Dedifferentiated amniotic fluid mesenchymal stem cell (primary cell): ENCODE results near the gene STEAP4.
"Not testable (repeated sequence)": the region's sequence is repeated elsewhere in the genome, so short reads cannot be mapped to it uniquely, and the experiment has no call there.

Experiments
- DNase-seq: peaks from one replicate; pipeline ENCODE4 v3.0.0-alpha.2; 2016; ENCODE audit errors: extremely low spot score

The STEAP4 gene

GRCh38 chr7:88268858-88269257 lies 37.8 kb downstream of the STEAP4 start:
- DNase-seq, result no peak

DNA sequence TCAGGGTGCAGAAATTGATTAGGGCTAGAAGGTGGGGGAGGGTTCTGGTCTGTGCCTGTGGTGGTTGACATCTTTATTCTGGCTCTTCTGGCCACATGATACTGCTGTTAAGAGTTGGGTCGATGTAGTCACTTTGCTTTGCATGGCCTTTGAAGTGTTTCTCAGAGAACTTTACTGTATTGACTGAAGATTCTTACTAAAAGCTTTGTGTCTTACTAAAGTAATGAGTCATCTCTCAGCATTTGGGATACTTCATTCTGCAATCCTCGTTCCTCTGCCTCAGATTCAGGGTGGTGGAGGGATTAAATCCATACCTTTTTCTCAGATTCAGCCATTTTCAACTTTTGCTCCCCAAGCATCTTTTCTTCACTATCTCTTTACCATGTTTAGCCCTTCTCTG lies 38.6 kb downstream of the STEAP4 start:
- no peak for DNase-seq

DNA sequence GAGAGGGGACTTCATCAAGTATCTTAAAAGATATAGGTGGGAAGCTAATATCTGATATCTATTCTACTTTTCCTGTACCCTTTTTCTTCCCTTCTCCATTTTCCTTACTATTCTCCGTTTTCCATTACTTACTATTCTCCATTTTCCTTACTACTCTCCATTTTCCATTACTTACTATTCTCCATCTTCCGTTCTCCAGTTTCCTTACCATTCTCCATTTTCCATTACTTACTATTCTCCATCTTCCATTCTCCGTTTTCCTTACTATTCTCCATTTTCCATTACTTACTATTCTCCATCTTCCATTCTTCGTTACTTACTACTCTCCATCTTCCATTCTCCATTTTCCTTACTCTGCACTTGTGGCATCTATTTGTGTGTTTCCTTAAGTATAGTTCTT lies 39.3 kb downstream of the STEAP4 start:
- no peak for DNase-seq

GRCh38 chr7:88264987-88265386 lies 41.7 kb downstream of the STEAP4 start:
- not testable (repeated sequence) for DNase-seq

DNA sequence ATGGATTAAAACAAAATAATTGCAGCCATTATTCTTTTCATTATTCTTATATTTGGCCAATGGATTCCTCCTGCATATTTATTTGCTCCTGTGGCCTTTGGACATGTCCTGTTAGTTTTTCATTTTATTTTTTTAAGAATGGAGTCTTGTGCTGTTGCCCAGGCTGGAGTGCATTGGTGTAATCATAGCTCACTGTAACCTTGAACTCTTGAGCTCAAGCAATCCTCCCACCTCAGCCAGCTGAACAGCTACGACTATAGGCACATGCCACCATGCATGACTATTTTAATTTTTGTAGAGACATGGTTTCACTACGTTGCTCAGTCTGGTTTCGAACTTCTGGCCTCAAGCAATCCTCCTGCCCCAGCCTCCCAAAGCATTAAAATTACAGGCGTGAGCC lies 44.1 kb downstream of the STEAP4 start:
- no peak for DNase-seq

- DNase-seq, result no peak
Measured at GRCh38 chr7:88260719-88261118, 46.0 kb downstream of the STEAP4 start.

- no peak for DNase-seq
Measured at GRCh38 chr7:88259656-88260380, 46.9 kb downstream of the STEAP4 start.

DNA sequence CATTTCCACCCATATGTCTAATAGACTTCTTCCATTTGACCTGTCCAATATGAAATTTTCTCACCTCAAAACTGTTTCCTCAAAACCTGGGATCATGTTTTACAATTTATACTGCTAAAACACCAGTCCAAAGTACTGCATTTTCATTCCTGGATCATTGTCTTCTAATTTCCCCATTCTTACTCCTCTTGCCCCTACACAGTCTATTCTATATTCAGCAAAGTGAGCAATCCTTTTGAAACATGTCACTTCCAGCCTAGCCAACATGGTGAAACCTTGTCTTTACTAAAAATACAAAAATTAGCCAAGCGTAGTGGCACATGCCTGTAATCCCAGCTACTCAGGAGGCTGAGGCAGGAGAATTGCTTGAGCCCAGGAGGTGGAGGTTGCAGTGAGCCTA lies 48.4 kb downstream of the STEAP4 start:
- DNase-seq, result not testable (repeated sequence)

- DNase-seq, result no peak
Measured at GRCh38 chr7:88256906-88257305, 49.8 kb downstream of the STEAP4 start.

DNA sequence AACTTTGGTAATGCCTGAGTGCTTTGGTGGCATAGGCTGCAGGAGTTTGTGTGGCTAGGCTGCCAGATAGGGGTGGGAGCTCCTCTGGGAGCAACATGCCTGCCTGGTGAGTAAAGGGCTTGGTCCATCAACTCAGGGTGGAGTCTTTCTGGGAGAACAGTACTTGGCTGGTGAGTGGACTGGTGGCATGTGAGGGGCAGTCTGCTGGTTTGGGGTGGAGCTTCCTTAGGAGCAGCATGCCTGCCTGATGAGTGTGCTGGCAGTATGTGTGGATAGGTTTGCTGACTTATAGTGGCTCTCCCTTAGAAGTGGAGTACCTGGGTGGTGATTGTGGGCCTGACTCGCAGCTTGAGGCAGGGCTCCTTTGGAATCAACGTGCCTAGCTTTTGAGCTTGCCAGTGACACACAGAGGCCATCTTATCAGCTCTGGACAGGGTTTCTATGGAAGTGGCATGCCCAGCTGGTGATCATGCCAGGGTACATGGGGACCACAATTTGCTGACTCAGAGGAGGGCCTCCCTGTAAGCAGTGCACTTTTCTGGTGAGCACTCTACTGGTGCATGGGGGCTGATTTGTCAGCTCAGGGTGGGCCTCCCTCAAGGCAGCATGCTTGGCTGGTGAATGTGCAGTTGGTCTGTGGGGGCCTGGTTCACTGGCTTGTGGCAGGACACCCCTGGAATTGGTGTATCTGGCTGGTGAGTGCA lies 51.8 kb downstream of the STEAP4 start:
- no peak for DNase-seq

DNA sequence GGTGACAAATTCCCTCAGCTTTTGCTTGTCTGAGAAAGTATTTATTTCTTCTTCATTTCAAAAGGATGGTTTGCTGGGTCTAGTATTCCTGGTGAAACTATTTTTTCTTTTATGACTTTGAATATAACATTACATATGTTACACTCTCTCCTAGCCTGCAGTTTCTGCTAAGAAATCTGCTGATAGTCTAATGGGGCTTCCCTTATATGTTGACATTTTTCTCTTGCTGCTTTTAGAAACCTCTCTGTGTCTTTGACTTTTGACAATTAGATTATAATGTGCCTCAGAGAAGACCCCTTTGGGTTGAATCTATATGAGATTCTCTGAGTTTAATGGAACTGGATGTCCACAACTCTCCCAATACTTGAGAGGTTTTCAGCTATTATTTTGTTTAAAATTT lies 53.1 kb downstream of the STEAP4 start:
- DNase-seq, result no peak

GRCh38 chr7:88244258-88244657 lies 62.4 kb downstream of the STEAP4 start:
- DNase-seq, result no peak

GRCh38 chr7:88243345-88243909 lies 63.3 kb downstream of the STEAP4 start:
- peak; percentile 48 for DNase-seq

- no peak for DNase-seq
Measured at GRCh38 chr7:88239852-88240251, 66.8 kb downstream of the STEAP4 start.

GRCh38 chr7:88233828-88234227 lies 72.9 kb downstream of the STEAP4 start:
- DNase-seq, result no peak

GRCh38 chr7:88230646-88231045 lies 76.0 kb downstream of the STEAP4 start:
- no peak for DNase-seq

DNA sequence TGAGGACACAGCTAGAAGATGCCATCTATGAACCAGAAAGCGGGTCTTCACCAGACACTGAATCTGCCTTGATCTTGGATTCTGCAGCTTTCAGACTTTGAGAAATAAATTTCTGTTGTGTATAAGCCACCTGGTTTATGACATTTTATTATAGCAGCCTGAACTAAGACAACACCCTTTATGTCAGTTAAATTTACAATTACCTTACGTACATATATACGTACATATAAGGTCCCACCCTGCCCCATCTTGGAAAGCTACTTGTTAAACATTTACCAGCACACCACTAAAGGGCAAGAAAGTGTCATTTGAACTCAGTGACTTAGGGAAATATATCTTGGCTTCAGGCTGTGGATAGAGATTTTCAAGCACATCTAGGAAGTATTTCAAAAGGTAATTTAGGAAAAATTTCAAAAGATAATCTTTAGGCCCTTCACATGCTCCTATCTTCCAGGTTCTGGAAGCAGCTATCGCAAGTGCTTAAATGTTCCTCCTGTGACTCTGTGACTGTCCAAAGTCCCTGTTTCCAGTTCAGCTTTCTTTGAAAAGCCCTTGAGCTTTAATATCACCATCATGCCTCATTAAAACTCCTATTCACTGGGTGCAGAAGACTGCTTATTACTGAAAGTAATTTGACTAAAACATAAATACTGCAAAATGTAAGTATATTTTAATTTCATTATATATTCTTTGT lies 77.2 kb downstream of the STEAP4 start:
- DNase-seq, result no peak

- DNase-seq, result no peak
Measured at GRCh38 chr7:88226886-88227516, 79.7 kb downstream of the STEAP4 start.

- no peak for DNase-seq
Measured at GRCh38 chr7:88226201-88226600, 80.5 kb downstream of the STEAP4 start.

DNA sequence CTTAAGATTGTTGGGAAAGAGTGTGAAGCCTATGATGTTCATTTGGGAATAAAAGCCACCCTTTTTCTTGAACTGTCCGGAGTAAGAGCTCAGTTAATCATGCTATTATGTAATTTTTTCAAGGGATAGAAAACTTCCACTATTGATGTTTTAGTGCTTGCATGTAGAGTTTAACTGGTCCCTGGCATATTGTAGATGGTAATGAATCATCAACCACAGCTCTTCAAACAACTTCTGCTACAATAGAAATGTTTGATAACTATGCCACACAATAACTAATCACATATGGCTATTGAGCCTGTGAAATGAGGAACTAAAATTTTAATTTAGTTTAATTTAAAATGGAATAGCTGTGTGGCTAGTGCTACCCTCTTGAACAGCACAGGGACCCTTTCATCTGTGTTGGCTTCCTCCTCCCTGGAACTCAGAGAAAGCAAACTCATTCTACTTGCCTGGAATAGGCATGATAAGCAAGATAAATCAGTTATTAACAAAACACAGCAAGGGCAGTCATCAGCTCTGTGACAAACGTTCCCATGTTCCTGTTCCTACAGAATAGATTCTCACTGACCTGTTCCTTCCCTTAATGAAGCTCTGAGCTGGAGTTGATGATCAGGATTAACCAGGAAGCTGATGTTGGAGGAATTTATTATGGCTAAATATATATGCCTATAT lies 82.0 kb downstream of the STEAP4 start:
- no peak for DNase-seq

DNA sequence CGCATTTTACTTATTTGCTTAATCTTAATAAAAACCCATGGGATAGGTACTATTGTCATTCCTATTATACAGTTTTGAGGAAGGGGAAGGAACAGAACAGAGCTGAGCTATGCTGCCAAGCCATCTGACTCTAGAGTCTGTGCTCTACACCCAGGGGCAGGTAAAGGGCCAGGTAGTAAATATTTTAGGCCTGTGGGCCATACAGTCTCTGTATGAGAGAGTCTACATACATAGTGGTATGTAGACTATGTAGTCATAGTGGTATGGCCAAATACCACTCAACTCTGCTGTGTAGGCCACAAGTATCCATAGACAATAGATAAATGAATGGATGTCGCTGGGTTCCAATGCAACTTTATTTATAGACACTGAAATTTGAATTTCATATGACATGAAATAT lies 83.4 kb downstream of the STEAP4 start:
- DNase-seq, result no peak
